Activated T-cell treated with anti-CD3 and anti-CD28 coated beads for 48 hours (primary cell): Measurements from ENCODE around the gene SMPD1.

ENCODE experiments used
- DNase-seq: peaks from one replicate; pipeline ENCODE4 v3.0.0-alpha.2; 2020; ENCODE audit warnings: low read depth

SMPD1 gene

GRCh38 chr11:6389905-6390717 is at the start of gene SMPD1:
Gene SMPD1, plus strand, starts transcription at chr11:6390474. Its CDS starts 125 bp downstream, at chr11:6390599.
- peak; percentile 92 for DNase-seq

GRCh38 chr11:6345366-6345765 is 44.9 kb upstream of the SMPD1 start:
- no peak for DNase-seq

DNA sequence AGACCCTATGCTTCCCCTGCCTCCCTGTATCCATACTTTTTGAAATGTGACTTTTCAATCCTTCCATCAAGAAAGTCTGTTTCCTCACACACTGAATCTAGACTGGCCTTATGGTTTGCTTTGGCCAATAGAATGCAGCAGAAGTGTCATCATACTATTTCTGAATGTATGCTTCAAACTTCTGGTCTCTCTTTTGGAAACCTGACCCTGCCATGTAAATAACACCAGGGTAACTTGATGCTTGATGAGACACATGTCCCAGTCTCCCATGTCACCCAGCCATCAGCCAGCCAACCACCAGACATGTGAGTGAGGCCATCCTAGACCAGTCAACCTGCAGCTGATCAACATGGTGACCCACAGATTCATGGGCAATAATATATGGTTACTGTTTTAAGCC is 40.2 kb upstream of the SMPD1 start:
- DNase-seq = no peak

DNA sequence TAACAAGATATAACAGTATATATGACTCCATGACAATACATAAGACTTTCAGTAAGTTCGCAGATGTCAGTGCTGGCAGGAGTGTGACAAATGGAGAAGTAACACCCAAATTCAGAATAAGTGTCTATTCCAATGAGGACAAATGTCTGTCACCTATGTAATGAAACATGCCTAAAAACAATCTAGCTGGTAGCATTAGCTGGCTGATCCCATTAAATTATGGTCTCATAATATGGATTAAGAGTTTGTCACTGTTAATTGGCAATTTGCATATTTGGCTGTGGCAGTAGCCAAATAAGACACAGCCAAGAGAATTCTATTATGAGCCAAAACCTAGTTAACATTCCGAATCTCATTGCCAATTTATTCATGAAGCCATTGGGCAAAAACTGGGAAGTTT is 39.8 kb upstream of the SMPD1 start:
- DNase-seq = no peak

GRCh38 chr11:6351782-6352382 is 38.4 kb upstream of the SMPD1 start:
- DNase-seq = peak; percentile 27

DNA sequence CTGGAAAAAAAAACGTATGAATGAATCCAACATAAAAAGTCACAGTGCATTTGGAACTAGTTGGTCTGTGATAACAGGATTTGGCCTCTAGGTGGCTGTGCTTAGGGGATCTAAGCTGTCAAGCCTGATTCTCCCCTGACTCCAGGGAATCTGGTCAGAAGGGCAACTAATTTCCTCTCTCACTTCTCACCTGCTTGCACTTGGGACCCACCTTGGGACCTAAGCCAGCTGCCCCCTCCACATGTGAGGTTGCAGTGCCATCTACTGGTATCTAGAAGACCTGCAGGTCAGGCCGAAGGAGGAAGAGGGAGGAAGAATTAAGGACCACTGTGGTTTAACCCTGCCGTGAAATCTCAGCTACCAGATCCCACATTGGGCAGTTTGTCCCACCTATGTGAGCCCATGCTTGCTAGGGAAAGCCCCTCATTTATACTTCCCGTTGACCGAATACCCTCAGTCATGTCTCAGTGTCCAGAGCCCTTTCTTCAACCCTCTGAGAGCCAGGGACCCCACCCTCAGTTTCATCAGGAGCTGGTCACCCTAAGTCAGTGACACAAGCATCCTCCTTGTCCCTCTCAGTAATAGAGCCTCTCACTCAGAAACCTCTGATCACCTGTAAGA is 36.8 kb upstream of the SMPD1 start:
- DNase-seq = peak; percentile 45

- no peak for DNase-seq
Observed at GRCh38 chr11:6354651-6355485, 35.4 kb upstream of the SMPD1 start.

- DNase-seq = no peak
Observed at GRCh38 chr11:6356503-6357055, 33.7 kb upstream of the SMPD1 start.

GRCh38 chr11:6357222-6357621 is 33.1 kb upstream of the SMPD1 start:
- DNase-seq = peak; percentile 50

DNA sequence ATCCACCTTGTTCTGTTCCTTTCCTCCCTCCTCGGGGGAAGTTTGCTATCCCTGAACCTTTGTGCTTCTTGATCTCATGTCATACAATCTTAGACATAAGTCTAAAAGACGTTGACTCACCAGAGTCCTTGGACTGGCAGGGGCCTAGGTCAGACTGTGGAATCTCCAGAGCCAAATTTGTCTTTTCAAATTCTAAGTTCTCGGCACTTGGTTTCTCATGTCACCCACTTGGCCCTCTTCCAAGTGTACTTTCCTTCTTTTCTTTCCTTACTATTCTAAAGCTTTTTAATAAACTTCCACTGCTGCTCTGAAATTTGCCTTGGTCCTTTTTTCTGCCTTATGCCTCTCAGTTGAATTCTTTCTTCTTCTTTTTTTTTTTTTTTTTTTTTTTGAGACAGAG is 30.1 kb upstream of the SMPD1 start:
- DNase-seq = no peak

DNA sequence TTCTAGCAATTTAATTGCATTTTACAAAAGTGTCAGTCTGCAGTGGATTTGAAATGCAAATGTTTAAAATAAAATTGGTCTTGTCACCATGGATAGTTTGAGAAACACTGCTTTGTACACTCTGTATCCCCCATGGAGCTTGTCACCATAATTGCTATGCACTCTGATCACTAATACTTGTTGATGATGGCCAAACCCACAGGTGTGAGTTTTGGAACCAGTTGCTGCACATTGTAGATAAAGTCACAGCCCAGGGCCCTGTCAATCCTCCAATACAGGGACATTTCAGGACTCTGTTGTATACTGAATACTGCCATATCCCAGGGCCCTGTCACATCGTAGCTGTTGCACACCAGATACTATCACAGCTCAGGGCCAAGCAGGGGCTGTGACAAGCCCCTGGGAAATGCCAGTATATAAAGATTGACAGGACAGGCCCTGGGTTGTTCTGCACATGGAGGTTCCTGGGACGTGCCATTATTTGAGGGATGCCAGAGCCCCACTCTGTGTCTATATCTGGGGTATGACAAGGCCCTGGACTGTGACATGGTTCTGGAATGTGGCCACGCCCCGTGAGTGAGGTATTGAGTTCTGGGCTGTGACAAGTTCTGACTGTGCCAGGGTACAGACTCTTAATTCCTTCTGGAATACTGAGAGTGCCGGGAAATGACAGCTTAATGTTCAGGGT is 27.9 kb upstream of the SMPD1 start:
- no peak for DNase-seq

GRCh38 chr11:6362873-6363678 is 27.2 kb upstream of the SMPD1 start:
- peak; percentile 64 for DNase-seq

DNA sequence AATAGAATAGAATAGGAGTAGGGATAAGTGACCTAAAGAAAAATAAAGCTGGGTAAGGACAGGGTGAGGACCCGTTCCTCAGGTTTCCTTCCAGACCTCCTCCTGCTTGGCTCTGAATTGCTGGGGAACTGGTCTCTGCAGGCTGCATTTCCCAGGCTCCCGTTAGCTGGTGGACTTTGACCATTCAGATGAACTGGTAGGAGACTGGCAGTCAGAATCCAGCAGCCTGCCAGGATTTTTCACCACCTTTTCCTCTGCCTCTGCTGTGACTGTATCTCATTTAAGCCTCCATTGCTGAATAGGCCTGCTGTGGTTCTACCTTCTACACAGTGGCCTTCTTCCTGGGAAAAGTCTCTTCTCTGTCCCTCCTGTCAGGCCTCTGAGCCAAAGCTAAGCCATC is 24.6 kb upstream of the SMPD1 start:
- DNase-seq = no peak

DNA sequence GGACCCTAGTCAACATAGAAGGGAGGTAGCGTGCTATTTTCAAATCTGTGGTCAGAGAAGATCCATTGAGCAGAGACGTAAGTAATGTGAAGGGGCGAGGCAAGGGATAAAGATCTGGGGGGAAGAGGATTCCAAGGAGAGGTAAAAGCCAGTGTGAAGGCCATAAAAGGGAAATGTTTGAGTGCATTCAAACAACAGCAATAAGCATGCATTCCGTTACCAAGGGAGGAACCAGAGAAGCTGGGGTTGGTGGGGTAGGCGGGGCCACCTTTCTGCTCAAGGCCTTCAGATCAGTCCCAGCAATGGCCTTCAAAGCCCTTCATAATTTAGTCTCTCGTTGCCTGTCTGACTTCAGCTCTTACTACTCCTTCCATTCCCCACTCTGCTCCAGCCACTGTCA is 18.4 kb upstream of the SMPD1 start:
- DNase-seq = no peak

DNA sequence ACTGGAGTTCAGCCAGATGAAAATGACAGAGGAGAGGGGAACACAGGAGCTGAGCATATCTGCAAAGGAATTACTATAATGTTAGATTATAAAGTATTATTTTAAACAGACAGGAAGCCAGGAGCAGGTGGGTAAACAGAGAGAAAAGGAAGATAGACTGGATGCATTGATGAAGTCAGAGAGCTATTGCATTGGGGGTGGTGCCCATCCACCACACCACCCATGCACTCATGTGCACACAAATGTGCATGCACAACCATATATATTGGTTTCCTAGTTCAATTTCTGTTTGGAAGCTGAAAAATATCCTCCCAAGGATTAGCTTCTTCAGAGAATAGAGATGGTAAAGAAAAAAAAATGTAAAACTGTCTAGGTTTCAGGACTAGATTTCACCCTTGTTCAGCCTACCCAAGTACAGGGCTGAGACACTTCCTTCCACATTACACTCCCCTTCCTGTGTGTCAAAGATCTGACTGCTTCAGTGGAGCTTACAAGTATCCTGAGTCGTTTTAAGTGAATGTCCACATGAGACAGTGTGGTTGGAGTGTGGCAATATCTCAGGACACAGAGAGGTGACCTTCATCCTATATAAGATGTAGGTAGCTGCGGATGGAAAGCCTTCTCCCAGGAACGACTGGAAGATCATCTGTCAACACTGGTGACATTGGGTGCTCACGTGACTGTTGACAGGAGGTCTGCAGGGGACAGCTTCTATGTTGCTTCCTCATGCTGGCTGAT is 12.2 kb upstream of the SMPD1 start:
- DNase-seq = no peak

- DNase-seq = no peak
Observed at GRCh38 chr11:6378640-6378989, 11.7 kb upstream of the SMPD1 start.

- DNase-seq = no peak
Observed at GRCh38 chr11:6385046-6385777, 5.1 kb upstream of the SMPD1 start.

DNA sequence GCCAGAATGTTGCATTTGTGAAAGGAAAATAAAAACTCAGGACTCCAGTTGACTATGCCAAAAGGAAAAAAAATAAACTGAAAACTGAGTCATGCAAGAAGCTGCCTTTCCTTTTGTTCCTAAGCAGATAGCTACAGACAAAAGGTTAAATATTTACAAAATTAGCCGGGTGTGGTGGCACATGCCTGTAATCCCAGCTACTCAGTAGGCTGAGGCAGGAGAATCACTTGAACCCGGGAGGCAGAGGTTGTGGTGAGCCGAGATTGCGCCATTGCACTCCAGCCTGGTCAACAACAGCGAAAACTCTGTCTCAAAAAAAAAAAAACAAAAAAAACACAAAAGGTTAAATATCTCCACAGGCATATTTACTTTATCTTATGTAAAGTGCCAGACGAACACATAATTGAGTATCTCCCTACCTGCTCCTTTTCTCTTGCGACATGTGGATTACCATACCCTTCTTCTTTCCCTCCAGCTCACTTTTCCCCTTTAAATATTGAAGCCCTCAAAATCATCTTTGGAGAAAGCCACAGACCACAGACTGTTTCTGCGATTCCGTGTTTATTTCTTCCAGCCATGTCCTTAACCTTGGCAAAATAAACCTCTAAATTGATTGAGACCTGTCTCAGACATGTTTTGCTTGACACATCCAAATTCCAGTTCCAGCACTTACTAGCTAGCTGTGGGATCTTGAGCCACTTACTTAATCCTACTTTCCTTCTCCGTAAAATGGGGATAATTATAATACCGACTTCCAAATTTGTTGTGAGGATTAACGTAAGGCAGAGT is 2.3 kb upstream of the SMPD1 start:
- DNase-seq = no peak
